HAP-1 (cell line): ENCODE data around the gene ALG9.
"Not testable (repeated sequence)": the region's sequence is repeated elsewhere in the genome, so short reads cannot be mapped to it uniquely, and the experiment has no call there.

ENCODE experiments used
- DNase-seq, 2 experiments: peaks; one replicate each; pipeline ENCODE4 v3.0.0-alpha.2; 2016 to 2020; ENCODE audit warnings: low spot score in 2 of 2
- H3K27me3 ChIP-seq: fragments of 250-450 bp; sonication (Bioruptor Pico); 2 replicates; pipeline ENCODE4 v1.5.1; 2020; ENCODE audit warnings: low read depth, mild to moderate bottlenecking, moderate library complexity
- H3K36me3 ChIP-seq: fragments of 250-450 bp; sonication (Bioruptor Pico); replicated peaks from 2 replicates; pipeline ENCODE4 v1.5.1; 2020; ENCODE audit warnings: mild to moderate bottlenecking
- H3K4me1 ChIP-seq: fragments of 250-450 bp; sonication (Bioruptor Pico); 2 replicates; pipeline ENCODE4 v1.5.1; 2020; ENCODE audit warnings: mild to moderate bottlenecking
- H3K4me3 ChIP-seq: fragments of 250-450 bp; sonication (Bioruptor Pico); 2 replicates; pipeline ENCODE4 v1.5.1; 2020; ENCODE audit warnings: mild to moderate bottlenecking, moderate library complexity
- H3K9me3 ChIP-seq: fragments of 250-450 bp; sonication (Bioruptor Pico); 2 replicates; pipeline ENCODE4 v1.5.1; 2020; ENCODE audit warnings: mild to moderate bottlenecking, moderate library complexity
- in situ Hi-C: fragments of 300-500 bp; cut with MboI; formaldehyde crosslinking; loops from 3 replicates; pipeline ENCODE4 v1.14.3; 2020; ENCODE audit warnings: low sequenced_read_pairs, inconsistent platforms, mixed read lengths

Gene ALG9

GRCh38 chr11:111774955-111775710, 96.2 kb downstream of the ALG9 start:
- Histone ChIP-seq H3K27me3 (peaks cover 2% of the 10 kb centered on the region; the same call in 1 of the 2 replicates), H3K4me3 (no peak overlapping the region), H3K4me1 (no peaks in the 10 kb centered on the region), H3K9me3 (no peaks in the 10 kb centered on the region), H3K36me3 (no peaks in the 10 kb centered on the region)
- DNase-seq = no peak
- in situ Hi-C loops = loop anchor here (10.0 kb wide), 1 partner anchor 320 kb away; no protein-coding TSS in a partner anchor

GRCh38 chr11:111772535-111772934, 98.8 kb downstream of the ALG9 start:
- Histone ChIP-seq H3K9me3 (no peaks in the 10 kb centered on the region), H3K4me3 (no peak overlapping the region), H3K36me3 (no peaks in the 10 kb centered on the region), H3K4me1 (peaks cover 7% of the 10 kb centered on the region), H3K27me3 (peaks cover 2% of the 10 kb centered on the region; the same call in 1 of the 2 replicates)
- in situ Hi-C loops = loop anchor here (10.0 kb wide), 1 partner anchor 318 kb away; no protein-coding TSS in a partner anchor
- no peak for DNase-seq

- in situ Hi-C loops = loop anchor here (10.0 kb wide), 1 partner anchor 316 kb away; no protein-coding TSS in a partner anchor
- H3K36me3 ChIP-seq, H3K4me3 ChIP-seq, H3K9me3 ChIP-seq, H3K27me3 ChIP-seq, DNase-seq: not testable (repeated sequence)
- H3K4me1 ChIP-seq = peaks cover 12% of the 10 kb centered on the region
Observed at GRCh38 chr11:111771205-111771604, 100.2 kb downstream of the ALG9 start.

- Histone ChIP-seq H3K9me3 (no peaks in the 10 kb centered on the region), H3K4me3 (no peak overlapping the region), H3K4me1 (peaks cover 12% of the 10 kb centered on the region), H3K36me3 (no peaks in the 10 kb centered on the region), H3K27me3 (peaks cover 2% of the 10 kb centered on the region; the same call in 1 of the 2 replicates)
- in situ Hi-C loops = loop anchor here (10.0 kb wide), 1 partner anchor 316 kb away; no protein-coding TSS in a partner anchor
- no peak for DNase-seq
Observed at GRCh38 chr11:111770581-111771134, 100.7 kb downstream of the ALG9 start.

GRCh38 chr11:111766834-111767142, 104.6 kb downstream of the ALG9 start:
- in situ Hi-C loops = loop anchor here (5.0 kb wide), 1 partner anchor 164 kb away; the partner anchor contains the start of gene SIK2
- H3K9me3 ChIP-seq = no peaks in the 10 kb centered on the region
- peaks cover 17% of the 10 kb centered on the region for H3K4me1 ChIP-seq
- H3K4me3 ChIP-seq = peak overlapping the region; percentile 93
- no peak for DNase-seq
- H3K27me3 ChIP-seq = peaks cover 2% of the 10 kb centered on the region; the same call in 1 of the 2 replicates
- H3K36me3 ChIP-seq = peaks cover 20% of the 10 kb centered on the region

- Histone ChIP-seq H3K4me1 (peaks cover 17% of the 10 kb centered on the region), H3K9me3 (no peaks in the 10 kb centered on the region), H3K36me3 (peaks cover 26% of the 10 kb centered on the region), H3K4me3 (peak within 1 kb of the TSS; percentile 93), H3K27me3 (no peaks in the 10 kb centered on the region)
- peak; percentile 78 to 81 for DNase-seq
- in situ Hi-C loops = loop anchor here (5.0 kb wide), 1 partner anchor 164 kb away; the partner anchor contains the start of gene SIK2
Observed at GRCh38 chr11:111765984-111766833, 105.2 kb downstream of the ALG9 start, which contains the start of gene PPP2R1B. Gene PPP2R1B (minus strand): TSS chr11:111766389. CDS start chr11:111766361, 28 bp downstream.

GRCh38 chr11:111765320-111765983, 105.9 kb downstream of the ALG9 start:
- no peaks in the 10 kb centered on the region for H3K9me3 ChIP-seq
- DNase-seq = peak in 1 of 2 experiments; percentile 19
- peak overlapping the region; percentile 93 for H3K4me3 ChIP-seq
- in situ Hi-C loops = loop anchor here (5.0 kb wide), 1 partner anchor 163 kb away; the partner anchor contains the start of gene SIK2
- H3K4me1 ChIP-seq = peaks cover 17% of the 10 kb centered on the region
- H3K27me3 ChIP-seq = no peaks in the 10 kb centered on the region
- H3K36me3 ChIP-seq = peaks cover 32% of the 10 kb centered on the region

GRCh38 chr11:111764621-111765020, 106.8 kb downstream of the ALG9 start:
- peak overlapping the region; percentile 93 for H3K4me3 ChIP-seq
- no peaks in the 10 kb centered on the region for H3K9me3 ChIP-seq
- DNase-seq = no peak
- no peaks in the 10 kb centered on the region for H3K27me3 ChIP-seq
- in situ Hi-C loops = loop anchor here (5.0 kb wide), 1 partner anchor 162 kb away; the partner anchor contains the start of gene SIK2
- H3K36me3 ChIP-seq = peaks cover 41% of the 10 kb centered on the region
- peaks cover 17% of the 10 kb centered on the region for H3K4me1 ChIP-seq

GRCh38 chr11:111762981-111763643, 108.3 kb downstream of the ALG9 start:
- Histone ChIP-seq H3K4me3 (no peak overlapping the region), H3K27me3 (no peaks in the 10 kb centered on the region), H3K4me1 (peaks cover 16% of the 10 kb centered on the region), H3K9me3 (no peaks in the 10 kb centered on the region), H3K36me3 (peaks cover 53% of the 10 kb centered on the region)
- DNase-seq = no peak
- in situ Hi-C loops = no loop called here

GRCh38 chr11:111762526-111762925, 108.9 kb downstream of the ALG9 start:
- DNase-seq = no peak
- in situ Hi-C loops = no loop called here
- Histone ChIP-seq H3K27me3 (no peaks in the 10 kb centered on the region), H3K9me3 (no peaks in the 10 kb centered on the region), H3K4me3 (no peak overlapping the region), H3K4me1 (peaks cover 10% of the 10 kb centered on the region), H3K36me3 (peaks cover 55% of the 10 kb centered on the region)

- peaks cover 5% of the 10 kb centered on the region; the same call in 1 of the 2 replicates for H3K4me1 ChIP-seq
- no peaks in the 10 kb centered on the region for H3K9me3 ChIP-seq
- no peak for DNase-seq
- H3K27me3 ChIP-seq = no peaks in the 10 kb centered on the region
- no peak overlapping the region for H3K4me3 ChIP-seq
- peaks cover 60% of the 10 kb centered on the region for H3K36me3 ChIP-seq
- in situ Hi-C loops = no loop called here
Observed at GRCh38 chr11:111761036-111761435, 110.3 kb downstream of the ALG9 start.

- H3K36me3 ChIP-seq = peaks cover 60% of the 10 kb centered on the region
- no peak for DNase-seq
- in situ Hi-C loops = no loop called here
- H3K9me3 ChIP-seq = no peaks in the 10 kb centered on the region
- H3K4me3 ChIP-seq = no peak overlapping the region
- H3K4me1 ChIP-seq = peaks cover 3% of the 10 kb centered on the region; the same call in 1 of the 2 replicates
- H3K27me3 ChIP-seq = no peaks in the 10 kb centered on the region
Observed at GRCh38 chr11:111759778-111760407, 111.5 kb downstream of the ALG9 start.
